Suprapubic skin (tissue), 4 donors: ENCODE results near the gene OIT3.

ENCODE experiments used
- CTCF ChIP-seq, 2 donors: fragments of 200-600 bp in 1 of 2; fragments of 450-650 bp in 1 of 2; sonication (generic) in 1 of 2; IDR thresholded peaks; one replicate each; pipeline ENCODE4 v1.5.1; 2016 to 2019; ENCODE audit warnings: antibody characterized with exemption in 2 of 2, mild to moderate bottlenecking in 1 of 2, moderate library complexity in 1 of 2
- EP300 ChIP-seq: sonication (generic); formaldehyde crosslinking; IDR thresholded peaks from one replicate; pipeline ENCODE4 v1.6.1; 2017; ENCODE audit warnings: antibody characterized with exemption
- POLR2A ChIP-seq, 2 donors: fragments of 450-650 bp; IDR thresholded peaks; one replicate each; pipeline ENCODE4 v1.6.1; 2017; ENCODE audit warnings: antibody characterized with exemption in 2 of 2, mild to moderate bottlenecking in 2 of 2, moderate library complexity in 2 of 2
- POLR2AphosphoS5 ChIP-seq, 3 donors: sonication (generic); formaldehyde crosslinking; IDR thresholded peaks; one replicate each; pipeline ENCODE4 v1.6.1; 2017; ENCODE audit warnings: antibody characterized with exemption in 3 of 3

- TF ChIP-seq EP300 (no peak), CTCF (IDR thresholded peaks at IDR 0.05) (no peak), POLR2A (IDR thresholded peaks at IDR 0.05) (no peak), POLR2AphosphoS5 (IDR thresholded peaks at IDR 0.05) (no peak)
Measured at GRCh38 chr10:72976886-72977285, 83.3 kb downstream of the OIT3 start.
